C4-2B (cell line): ENCODE results near the gene TRAF5.

Source experiments
- CTCF ChIP-seq: fragments of 450-650 bp; conservative IDR thresholded peaks from 2 replicates; pipeline ENCODE4 v1.5.1; 2017; ENCODE audit warnings: mild to moderate bottlenecking
- ZFX ChIP-seq: fragments of 450-650 bp; IDR thresholded peaks from 2 replicates; pipeline ENCODE4 v1.6.1; 2017

- TF ChIP-seq CTCF (no peak), ZFX (no peak)
Measured at GRCh38 chr1:211420389-211420788, 93.8 kb downstream of the TRAF5 start.
